ENCODE measurements around the gene ARHGAP6. TPM values are rescaled to one million over a fixed set of nuclear protein-coding genes. Genes with fewer than 3 reads are reported as not detected.

The ARHGAP6 gene
- total RNA-seq, 1 donor from 2014 or later, result 12.0 TPM

GRCh38 chrX:11215191-11215921 lies 450.4 kb downstream of the ARHGAP6 start:
- DNase-seq (ENCODE audit: low spot score), result no peak

- no peak for DNase-seq (ENCODE audit: low spot score)
Measured at GRCh38 chrX:11214346-11215190, 451.2 kb downstream of the ARHGAP6 start.

DNA sequence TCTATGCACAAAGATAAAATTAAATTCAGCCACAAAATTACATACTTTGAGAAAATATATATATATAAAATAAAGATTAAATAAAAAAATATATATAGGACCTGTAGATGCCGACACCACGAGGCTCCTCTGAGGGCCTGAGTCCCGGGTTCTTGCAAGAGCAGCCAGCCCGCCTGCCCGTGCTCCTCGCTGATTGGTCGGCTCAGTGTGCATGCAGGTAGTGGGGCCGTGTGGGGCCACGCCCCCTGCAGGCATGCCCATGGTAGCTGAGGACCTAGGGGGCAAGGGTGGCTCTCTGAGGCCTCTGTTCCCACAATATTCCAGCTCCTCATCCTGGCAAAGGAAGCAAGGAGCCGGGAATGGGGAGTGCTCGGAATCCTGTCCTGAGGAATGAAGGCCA lies 453.0 kb downstream of the ARHGAP6 start:
- DNase-seq (ENCODE audit: low spot score), result no peak

GRCh38 chrX:11210415-11210801 lies 455.3 kb downstream of the ARHGAP6 start:
- no peak for DNase-seq (ENCODE audit: low spot score)

DNA sequence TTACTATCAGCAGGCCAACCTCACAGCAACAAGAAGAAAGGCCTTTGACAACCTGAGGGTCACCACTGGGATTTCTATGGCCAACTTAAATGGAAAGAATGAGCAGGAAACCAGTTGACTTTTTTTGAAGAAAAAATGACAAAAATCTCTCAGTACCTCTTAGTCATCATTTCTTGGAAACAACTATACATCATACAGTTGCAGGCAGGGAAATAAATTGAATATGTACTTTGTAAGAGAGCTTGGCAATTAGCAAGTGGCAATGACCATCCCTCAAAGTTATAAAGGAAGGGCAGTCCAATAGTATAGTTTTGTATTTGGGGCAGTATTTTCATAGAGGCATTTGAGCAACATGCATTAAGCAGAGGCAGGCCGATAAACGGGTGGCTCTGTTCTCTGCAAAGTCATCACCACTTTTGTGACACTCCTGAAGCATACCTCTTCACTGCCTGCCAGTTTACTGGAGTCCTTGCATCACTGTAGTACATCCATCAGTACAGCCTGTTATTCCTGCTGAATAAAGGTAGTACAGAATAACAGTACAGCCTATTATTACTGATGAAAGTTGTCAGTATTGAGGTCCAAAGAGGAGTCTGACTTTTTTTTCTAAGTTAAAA lies 455.8 kb downstream of the ARHGAP6 start:
- no peak for DNase-seq (ENCODE audit: low spot score)

DNA sequence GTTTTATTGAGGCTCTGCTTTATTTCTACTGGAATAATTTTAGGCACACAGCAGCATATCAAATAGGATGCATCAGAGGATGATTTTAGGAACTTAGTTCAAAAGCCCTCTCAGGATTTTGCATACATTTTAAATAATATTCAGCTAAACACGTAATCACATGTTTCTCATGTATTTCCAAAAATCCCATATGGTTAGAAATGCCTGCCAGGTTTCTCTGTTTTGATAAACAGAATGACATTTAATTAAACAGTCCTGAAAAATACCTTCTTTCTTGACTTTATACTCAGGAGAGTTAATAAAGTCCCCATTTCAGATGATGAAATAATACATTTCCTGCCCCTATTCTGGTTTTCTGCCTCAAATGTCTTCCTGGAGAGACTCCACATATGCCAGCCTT lies 459.0 kb downstream of the ARHGAP6 start:
- no peak for DNase-seq (ENCODE audit: low spot score)

GRCh38 chrX:11205796-11206195 lies 459.9 kb downstream of the ARHGAP6 start:
- no peak for DNase-seq (ENCODE audit: low spot score)

GRCh38 chrX:11197671-11198070 lies 468.0 kb downstream of the ARHGAP6 start:
- no peak for DNase-seq (ENCODE audit: low spot score)

DNA sequence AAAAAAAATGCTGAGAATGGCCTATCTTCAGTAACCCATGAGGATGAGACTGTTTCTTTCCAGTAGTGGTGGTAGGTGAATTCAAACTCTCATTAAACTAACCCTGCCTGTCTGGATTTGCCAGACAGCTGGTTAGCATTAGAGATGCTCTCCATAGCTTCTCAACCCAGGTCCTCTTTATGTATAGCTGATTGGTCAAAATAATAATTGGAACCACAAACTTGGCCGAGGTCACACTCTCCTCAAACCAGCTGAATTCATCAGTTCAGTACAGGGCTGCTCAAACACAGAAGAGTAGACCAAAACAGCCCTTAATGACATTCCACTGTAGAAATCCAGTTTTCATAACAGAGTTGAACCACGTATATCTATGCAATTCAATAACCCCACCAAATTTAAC lies 469.2 kb downstream of the ARHGAP6 start:
- no peak for DNase-seq (ENCODE audit: low spot score)

GRCh38 chrX:11193035-11193469 lies 472.7 kb downstream of the ARHGAP6 start:
- no peak for DNase-seq (ENCODE audit: low spot score)

GRCh38 chrX:11190745-11191510 lies 474.8 kb downstream of the ARHGAP6 start:
- DNase-seq (ENCODE audit: low spot score), result no peak

GRCh38 chrX:11189097-11189496 lies 476.6 kb downstream of the ARHGAP6 start:
- no peak for DNase-seq (ENCODE audit: low spot score)

DNA sequence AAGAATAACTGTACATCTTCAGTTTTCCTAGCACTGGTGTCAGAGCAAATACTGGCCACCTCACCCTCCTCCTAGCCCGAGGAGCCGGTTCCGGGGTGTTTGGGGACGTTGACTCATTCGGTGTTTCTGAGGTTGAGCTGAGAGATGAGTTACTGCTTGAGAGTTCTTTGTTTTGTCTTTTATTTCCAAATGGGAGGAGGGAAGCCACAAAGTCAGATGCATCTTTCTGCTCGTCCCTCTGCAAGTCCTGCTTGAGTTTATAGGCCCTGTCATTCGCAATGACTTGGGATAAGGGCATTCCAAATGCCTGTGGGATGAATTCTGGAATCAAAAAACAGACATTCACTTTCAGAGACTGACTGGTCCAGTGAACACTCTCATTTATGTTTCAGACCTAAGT lies 477.1 kb downstream of the ARHGAP6 start:
- DNase-seq (ENCODE audit: low spot score), result no peak

DNA sequence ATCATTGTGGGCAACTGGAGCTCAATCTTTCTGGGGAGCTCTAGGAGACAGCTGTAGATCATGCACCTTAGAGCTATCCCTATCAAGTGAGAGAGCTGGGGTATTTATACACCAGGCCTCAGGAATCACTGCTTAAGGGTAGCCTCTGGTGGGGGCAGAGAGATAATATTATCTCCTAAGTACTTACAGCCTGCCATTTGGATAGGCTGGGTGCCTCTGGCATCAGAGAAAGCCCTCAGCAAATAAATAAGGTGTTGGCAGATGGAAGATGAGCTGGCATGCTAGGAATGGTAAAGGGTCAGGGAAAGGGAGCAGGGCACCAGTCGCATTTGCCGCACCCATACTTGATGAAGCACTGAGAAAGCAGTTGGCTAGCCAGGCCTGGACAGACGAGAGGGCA lies 478.7 kb downstream of the ARHGAP6 start:
- no peak for DNase-seq (ENCODE audit: low spot score)

GRCh38 chrX:11185861-11186260 lies 479.9 kb downstream of the ARHGAP6 start:
- no peak for DNase-seq (ENCODE audit: low spot score)

DNA sequence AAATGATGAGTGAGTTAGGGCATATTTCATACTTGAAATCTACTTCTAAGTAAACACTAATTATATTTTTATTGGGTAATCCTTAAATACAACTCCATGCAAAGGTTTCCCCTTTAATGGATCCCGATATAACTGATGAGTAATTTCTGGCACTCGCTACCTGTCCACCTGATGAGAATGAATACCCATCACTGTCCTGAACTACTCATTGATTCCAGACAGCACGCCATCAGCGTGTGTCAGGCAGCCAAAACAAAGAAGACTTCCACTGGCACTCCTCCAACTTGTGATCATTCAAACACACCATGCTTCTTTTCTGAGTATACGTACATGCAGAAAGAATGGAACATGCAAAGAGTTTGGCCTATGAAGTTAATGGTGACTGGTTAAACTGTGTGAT lies 485.1 kb downstream of the ARHGAP6 start:
- DNase-seq (ENCODE audit: low spot score), result no peak

DNA sequence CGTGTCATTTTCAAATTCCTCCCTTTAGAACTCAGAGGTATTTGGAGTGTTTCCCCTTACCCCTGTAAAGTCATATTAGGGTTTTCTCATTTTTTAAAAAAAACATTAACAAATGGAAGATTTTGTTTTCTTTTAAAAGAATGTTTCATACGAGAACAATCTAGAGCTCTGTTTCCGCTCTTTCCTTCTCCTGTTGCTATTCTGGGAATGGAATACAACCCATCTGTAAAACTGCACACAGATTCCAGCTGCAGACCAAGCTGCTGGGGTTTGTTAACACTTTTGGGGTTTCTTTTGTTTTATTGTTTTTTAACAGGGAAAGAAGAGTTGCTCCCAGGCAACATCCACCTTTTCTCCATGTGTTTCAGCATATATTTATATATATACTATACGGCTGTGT lies 493.3 kb downstream of the ARHGAP6 start:
- DNase-seq (ENCODE audit: low spot score), result no peak

DNA sequence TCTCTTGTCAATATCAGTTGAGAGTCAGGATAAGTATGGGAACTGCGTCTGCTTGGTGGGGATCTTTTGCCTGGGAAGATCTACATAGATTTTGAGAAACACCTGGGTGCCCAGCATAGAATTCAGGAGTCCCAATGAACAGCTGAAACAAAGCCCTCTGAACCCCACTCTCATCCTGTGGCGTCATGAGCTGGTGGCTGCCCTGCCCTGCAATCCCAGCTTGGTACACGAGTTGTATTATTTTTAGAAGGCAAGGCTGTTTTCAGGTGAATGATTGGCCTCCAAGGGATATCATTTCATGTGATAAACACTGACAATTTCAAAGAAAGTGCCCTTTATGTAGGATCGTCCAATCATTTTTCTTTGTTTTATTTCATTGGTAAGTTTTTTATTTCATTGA lies 493.8 kb downstream of the ARHGAP6 start:
- no peak for DNase-seq (ENCODE audit: low spot score)

GRCh38 chrX:11164433-11164832 lies 501.3 kb downstream of the ARHGAP6 start:
- no peak for DNase-seq (ENCODE audit: low spot score)

- no peak for DNase-seq (ENCODE audit: low spot score)
Measured at GRCh38 chrX:11159149-11159548, 506.6 kb downstream of the ARHGAP6 start.

DNA sequence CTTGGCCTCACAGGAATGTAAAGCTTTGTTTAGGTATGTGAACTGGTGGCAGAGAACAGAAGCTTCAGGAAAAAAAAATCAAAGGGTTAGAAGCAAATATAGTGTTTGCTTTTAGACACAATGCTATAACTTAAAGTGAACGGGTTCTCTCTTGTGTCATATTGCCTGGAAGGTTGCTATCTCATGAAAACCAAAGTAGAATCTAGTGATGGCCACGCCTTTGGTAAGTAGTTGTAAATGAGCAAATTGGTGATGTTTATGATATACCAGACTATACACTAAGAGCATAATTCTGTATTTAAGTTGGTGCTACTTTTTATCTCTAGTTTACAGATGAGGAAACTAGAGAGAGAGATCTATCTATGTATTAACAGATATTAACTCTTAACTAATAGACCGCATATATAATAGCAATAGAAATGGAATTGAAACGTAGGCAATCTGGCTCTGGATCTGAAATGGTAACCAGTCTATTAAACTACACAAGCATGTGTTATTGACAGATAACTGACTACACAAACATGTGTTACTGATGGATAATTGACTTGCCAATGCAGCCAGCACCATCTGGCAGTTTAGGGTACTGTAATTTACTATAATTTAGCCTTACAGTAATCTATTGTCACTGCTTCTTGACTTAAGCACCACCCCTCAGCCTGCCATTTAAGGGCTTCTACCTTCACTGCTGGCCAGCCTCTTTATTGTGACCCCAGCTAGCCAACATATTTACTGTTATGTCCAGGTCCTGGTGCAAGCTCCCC lies 513.7 kb downstream of the ARHGAP6 start:
- no peak for DNase-seq (ENCODE audit: low spot score)
